OCI-M2 (cell line): Measurements from ENCODE around the gene WDR86.

ENCODE experiments used
- DNase-seq: peaks from one replicate; lab custom pipeline; 2025; ENCODE audit not compliant: unreplicated experiment; lab: John Stamatoyannopoulos, UW

WDR86 gene, protein sequence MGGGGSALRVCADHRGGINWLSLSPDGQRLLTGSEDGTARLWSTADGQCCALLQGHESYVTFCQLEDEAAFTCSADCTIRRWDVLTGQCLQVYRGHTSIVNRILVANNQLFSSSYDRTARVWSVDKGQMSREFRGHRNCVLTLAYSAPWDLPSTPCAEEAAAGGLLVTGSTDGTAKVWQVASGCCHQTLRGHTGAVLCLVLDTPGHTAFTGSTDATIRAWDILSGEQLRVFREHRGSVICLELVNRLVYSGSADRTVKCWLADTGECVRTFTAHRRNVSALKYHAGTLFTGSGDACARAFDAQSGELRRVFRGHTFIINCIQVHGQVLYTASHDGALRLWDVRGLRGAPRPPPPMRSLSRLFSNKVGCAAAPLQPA

GRCh38 chr7:151409667-151410404 is at the start of gene WDR86:
TSS of gene WDR86 (minus strand) at chr7:151410038. CDS start at chr7:151409589, 449 bp downstream.
- no peak for DNase-seq

DNA sequence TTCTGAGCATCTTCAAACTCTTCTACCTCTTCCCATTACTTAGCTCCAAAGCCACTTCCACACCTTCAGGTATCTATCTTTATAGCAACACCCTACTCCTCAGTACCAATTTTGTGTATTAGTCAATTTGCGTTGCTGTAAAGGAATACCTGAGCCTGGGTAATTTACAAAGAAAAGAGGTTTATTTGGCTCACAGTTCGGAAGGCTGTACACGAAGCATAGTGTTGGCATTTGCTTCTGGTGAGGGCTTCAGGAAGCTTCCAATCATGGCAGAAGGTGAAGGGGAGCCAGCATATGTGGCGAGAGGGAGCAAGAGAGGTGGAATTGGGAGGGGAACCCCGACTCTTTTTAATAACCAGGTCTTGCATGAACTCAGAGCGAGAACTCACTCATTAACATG is 47.7 kb upstream of the WDR86 start:
- no peak for DNase-seq

- no peak for DNase-seq
These were observed 46.9 kb upstream of the WDR86 start for GRCh38 chr7:151456782-151457181.

DNA sequence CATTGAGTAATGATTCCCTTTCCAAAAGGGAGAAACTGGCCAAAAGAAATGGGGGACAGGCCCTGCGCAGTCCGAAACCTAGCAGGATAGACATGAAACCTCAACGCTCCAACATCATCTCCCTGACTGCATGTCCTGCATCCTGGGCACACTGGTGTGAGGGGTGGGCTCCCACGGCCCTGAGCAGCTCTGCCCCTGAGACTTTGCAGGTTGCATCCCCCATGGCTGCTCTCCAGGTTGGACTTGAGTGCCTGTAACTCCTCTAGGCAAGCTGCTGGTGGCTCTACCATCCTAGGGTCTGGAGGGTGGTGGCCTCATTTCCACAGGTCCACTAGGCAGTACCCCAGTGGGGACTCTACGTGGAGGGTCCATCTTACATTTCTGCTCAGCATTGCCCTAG is 46.4 kb upstream of the WDR86 start:
- no peak for DNase-seq

DNA sequence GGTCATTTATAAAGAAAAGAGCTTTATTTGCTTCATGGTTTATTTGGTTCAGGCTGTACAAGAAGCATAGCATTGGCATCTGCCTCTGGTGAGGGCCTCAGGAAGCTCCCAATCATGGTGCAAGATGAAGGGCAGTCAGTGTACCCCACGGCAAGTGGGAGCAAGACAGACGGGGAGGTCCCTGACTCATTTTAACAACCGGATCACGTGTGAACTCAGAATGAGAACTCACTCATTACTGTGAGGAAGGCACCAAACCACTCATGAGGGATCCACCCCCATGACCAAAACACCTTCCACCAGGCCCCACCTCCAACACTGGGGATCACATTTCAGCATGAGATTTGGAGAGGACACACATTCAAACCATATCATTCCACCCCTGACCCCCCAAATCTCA is 45.9 kb upstream of the WDR86 start:
- DNase-seq, result no peak

DNA sequence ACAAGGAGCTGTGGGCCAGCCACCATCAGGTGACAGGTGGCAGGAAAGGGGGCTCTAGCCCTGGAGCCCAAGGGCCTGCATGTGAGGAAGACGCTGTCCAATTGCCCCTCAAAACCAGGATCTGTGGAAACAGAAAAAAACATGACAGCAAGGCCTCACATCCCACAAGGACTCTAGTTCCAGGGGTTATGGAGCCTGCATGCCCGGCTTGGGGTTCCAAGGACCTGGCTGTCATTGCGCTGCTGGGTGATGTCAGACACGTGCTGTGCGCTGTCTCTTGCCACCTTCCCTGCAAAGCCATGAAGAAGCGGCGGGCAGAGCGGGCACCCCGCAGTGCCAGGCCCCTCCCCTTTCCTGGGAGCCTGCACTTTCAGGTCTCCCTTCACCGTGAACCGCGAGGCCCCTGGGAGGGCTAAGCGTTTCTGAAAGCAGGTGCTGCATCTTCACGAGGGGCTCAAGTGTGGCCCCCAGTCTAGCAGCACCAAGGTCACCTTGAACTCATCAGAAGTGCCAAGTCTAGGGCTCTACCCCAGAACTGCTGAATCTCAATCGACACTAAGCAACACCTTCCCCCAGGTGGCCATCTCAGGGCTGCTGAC is 45.2 kb upstream of the WDR86 start:
- no peak for DNase-seq

- DNase-seq, result no peak
These were observed 44.5 kb upstream of the WDR86 start for GRCh38 chr7:151454305-151454704.

DNA sequence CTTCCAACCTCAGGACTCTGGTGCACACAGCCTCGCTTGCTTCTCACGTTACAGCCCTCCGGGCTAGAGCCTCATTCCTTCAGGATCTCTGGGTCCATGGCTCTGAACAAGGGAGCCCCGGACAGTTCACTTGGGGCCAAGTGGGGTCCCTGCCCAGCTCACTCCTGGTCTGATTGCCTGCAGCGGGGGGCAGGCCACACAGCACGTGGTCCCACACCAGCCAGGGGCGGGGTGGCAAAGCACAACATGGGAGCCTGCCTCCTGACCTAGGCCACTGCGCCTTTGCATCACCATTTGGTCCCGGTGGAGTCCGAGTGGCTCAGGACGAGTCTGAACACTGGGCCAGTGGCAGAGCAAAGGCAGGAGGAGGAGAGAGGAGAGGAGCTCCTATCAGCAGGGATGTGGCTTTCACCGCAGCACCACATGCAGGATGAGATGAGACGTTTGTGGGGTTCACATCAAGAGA is 43.5 kb upstream of the WDR86 start:
- DNase-seq, result no peak

- no peak for DNase-seq
These were observed 43.0 kb upstream of the WDR86 start for GRCh38 chr7:151452680-151453325.

DNA sequence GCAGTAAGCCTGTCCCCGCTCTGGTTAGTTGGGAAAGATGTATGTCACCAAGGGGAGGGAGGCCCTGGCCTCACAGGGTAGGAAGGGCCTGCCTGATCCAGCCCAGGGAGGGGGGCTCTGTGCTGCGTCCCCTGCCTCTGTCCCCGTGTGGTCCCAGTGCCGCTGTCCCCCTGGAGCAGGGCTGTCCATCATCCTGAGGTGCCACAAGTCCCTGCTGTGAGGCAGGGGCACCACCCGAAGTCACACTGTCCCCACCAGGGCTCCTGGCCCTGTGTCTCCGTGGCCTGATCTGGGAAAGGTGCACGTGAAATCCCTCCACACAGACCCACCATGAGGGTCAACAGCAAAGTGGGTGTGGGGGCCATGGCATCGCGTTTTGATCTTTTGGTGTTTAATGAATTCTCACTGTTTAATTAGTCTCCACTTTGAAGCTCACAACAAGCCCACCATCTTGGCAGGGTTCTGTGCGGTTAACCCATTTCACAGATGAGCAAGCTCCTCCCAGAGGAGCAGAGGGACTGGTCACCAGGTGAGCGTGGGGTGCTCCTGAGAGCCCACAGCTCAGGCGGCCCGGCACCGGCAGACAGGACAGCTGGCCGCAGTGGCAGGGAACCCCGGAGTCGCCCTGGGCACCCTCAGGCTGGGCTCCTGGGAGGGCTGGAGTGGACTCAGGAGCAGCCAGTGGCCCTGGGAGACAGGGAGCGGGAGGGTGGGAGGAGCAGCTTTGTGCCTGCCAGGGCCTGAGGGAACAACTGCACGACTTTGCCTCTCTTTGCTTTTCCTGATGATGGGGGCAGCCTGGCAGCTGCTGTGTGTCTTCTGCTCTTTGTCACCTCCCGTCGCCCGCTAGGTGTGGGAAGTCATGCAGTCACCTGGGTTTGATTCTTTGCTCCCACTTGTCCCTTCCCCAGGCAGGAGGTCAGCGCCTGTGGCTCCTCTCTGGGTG is 42.1 kb upstream of the WDR86 start:
- no peak for DNase-seq

DNA sequence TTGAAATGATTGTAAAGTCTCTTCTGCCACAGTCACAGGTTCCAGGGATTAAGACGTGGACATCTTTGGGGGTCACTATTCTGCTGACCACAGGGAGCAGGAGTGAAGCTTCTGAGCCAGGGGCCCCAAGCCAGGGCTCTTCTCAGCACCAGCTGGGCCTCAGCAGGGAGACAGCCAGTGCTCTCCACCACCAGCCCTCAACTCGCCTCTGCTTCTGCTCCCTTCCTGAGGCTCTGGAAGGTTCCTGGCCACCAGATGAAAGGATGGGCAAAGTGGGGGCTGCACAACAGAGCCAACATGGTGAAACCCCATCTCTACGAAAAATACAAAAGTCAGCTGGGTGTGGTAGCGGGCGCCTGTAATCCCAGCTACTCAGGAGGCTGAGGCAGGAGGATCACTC is 41.3 kb upstream of the WDR86 start:
- no peak for DNase-seq

- no peak for DNase-seq
These were observed 40.2 kb upstream of the WDR86 start for GRCh38 chr7:151449990-151450389.

- DNase-seq, result no peak
These were observed 38.7 kb upstream of the WDR86 start for GRCh38 chr7:151448261-151449252.

DNA sequence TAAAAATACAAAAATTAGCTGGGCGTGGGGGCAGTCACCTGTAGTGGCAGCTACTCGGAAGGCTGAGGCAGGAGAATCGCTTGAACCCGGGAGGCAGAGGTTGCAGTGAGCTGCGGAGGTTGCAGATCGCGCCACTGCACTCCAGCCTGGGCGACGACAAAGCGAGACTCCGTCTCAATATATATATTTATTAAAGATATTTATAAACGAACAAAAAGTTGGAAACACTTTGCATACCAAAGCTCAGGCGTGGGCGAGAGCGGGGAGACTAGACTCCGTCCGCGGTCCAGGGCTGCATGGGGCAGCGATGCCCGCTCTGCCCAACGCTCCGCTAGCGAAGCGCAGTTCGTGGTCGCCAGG is 38.0 kb upstream of the WDR86 start:
- no peak for DNase-seq

- DNase-seq, result no peak
These were observed 37.5 kb upstream of the WDR86 start for GRCh38 chr7:151447312-151447711.

DNA sequence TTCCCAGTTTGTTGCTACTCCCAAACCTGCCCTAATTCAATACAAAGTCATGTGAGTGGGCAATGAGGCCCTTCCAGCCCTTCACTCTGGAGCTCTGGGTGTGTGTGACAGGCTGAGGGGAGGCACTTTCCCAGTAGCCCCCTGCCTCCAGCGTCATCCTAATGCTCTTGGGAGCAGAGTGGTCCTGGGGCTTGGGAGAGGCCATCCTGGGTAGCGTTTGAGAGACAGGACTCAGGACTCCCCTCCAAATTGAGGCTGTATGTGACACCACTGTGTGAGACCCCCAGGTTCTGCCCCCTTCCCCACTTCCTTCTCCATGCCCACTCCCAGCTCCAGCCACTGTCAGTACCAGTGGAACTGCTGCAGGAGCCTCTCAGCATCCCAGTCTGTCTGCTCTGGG is 36.6 kb upstream of the WDR86 start:
- no peak for DNase-seq

- no peak for DNase-seq
These were observed 34.8 kb upstream of the WDR86 start for GRCh38 chr7:151444632-151445031.

- no peak for DNase-seq
These were observed 33.1 kb upstream of the WDR86 start for GRCh38 chr7:151442776-151443496.
